Fibroblast of the aortic adventitia (primary cell): Measurements from ENCODE around the gene NAE1. TPM values are rescaled to one million over a fixed set of nuclear protein-coding genes. Genes with fewer than 3 reads are reported as not detected.

ENCODE experiments used
- DNase-seq: peaks from one replicate; pipeline ENCODE4 v3.0.0-alpha.2; 2010; ENCODE audit warnings: low read depth
- H3K4me3 ChIP-seq: 2 replicates; pipeline ENCODE4 v1.5.1; 2011; ENCODE audit warnings: low read depth, mild to moderate bottlenecking, control low read depth, low read length, moderate library complexity
- CTCF ChIP-seq: IDR thresholded peaks from 2 replicates; pipeline ENCODE4 v1.5.1; 2011; ENCODE audit warnings: mild to moderate bottlenecking, low read length, control low read depth, inconsistent platforms; ENCODE audit not compliant: insufficient read depth
- total RNA-seq: library from RNA; depleted of rRNA; stranded (reverse); fragments of >200 nt; gene quantifications from 2 replicates; pipeline ENCODE4 v1.2.3, GENCODE V29; 2012; ENCODE audit warnings: low replicate concordance

Gene NAE1
- total RNA-seq, result 48.2 and 71.3 TPM in 2 replicates

GRCh38 chr16:66830422-66831404 is at the start of gene NAE1:
TSS of gene NAE1 (minus strand) at chr16:66830976. CDS start at chr16:66830899, 77 bp downstream.
- peak; percentile 84 for DNase-seq
- TF ChIP-seq CTCF, result peak; percentile 78
- H3K4me3 ChIP-seq, result peak within 1 kb of the TSS; percentile 77

GRCh38 chr16:66878067-66878466 is 47.3 kb upstream of the NAE1 start:
- no peak for DNase-seq
- no peak overlapping the region for H3K4me3 ChIP-seq
- no peak for TF ChIP-seq CTCF

GRCh38 chr16:66874079-66874775 is 43.5 kb upstream of the NAE1 start:
- TF ChIP-seq CTCF, result no peak
- DNase-seq, result peak; percentile 65

GRCh38 chr16:66873685-66874055 is 42.9 kb upstream of the NAE1 start:
- H3K4me3 ChIP-seq, result no peak overlapping the region
- no peak for TF ChIP-seq CTCF
- no peak for DNase-seq

More at GRCh38 chr16:66874079-66874775, 43.5 kb upstream of the NAE1 start:
- no peak overlapping the region for H3K4me3 ChIP-seq

- peak overlapping the region; percentile 61 for H3K4me3 ChIP-seq
- TF ChIP-seq CTCF, result peak; percentile 87
- DNase-seq, result peak; percentile 97
These were observed 42.3 kb upstream of the NAE1 start for GRCh38 chr16:66872943-66873684.

GRCh38 chr16:66872559-66872942 is 41.8 kb upstream of the NAE1 start:
- peak overlapping the region; percentile 61 for H3K4me3 ChIP-seq
- DNase-seq, result no peak
- no peak for TF ChIP-seq CTCF
